RWPE1 (cell line): ENCODE results near the gene NRROS.

Experiments
- CTCF ChIA-PET: fragments of 350-600 bp; sonication (Branson Sonifier 250); formaldehyde crosslinking; extraction: SDS; loops from one replicate; lab custom pipeline; 2021; lab: Yijun Ruan, JAX
- POLR2A ChIA-PET: fragments of 400-600 bp; formaldehyde crosslinking; extraction: SDS; loops from one replicate; lab custom pipeline; 2020; ENCODE audit warnings: antibody characterized with exemption; ENCODE audit not compliant: low non-redundant PET; lab: Yijun Ruan, JAX
- DNase-seq: peaks from one replicate; pipeline ENCODE4 v3.0.0; 2012; ENCODE audit warnings: low spot score
- H3K27ac ChIP-seq: fragments of 450-650 bp; 2 replicates; pipeline ENCODE4 v1.5.1; 2017
- TF ChIP-seq, protein P1 (sequence below): fragments of 450-650 bp; conservative IDR thresholded peaks from 2 replicates; pipeline ENCODE4 v1.5.1; 2017; ENCODE audit warnings: low read depth, mild to moderate bottlenecking

Gene NRROS

DNA sequence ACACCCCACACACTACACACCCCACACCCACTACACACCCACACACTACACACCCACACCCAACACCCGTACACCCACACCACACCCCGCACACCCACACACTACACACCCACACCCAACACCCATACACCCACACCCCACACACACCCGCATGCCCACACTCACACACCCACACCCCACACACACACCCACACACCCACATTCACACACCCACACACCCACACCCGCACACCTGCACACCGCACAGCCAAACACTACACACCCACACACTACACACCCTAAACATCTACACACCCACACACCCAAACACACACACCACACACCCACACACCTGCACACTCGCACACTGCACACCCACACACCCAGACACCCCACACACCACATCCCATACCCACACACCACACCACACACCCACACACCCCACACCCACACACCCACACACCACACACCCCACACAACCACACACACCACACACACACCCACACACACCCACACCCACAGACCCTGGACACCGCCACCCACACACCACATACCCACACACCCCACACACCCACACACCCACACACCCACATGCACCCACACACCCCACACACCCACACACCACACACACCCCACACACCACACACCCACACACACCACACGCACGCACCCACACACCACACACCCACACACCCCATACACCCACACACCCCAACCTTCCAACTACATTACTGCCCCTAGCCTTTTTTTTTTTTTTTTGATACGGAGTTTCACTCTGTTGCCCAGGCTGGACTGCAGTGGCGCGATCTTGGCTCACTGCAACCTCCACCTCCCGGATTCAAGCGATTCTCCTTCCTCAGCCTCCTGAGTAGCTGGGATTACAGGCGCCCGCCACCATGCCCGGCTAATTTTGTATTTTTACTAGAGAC is 55.7 kb downstream of the NRROS start:
- ChIA-PET POLR2A (no interaction called here), CTCF (no interaction called here)
- no peak for DNase-seq
- H3K27ac ChIP-seq = no peak overlapping the region
- TF ChIP-seq, protein P1, sequence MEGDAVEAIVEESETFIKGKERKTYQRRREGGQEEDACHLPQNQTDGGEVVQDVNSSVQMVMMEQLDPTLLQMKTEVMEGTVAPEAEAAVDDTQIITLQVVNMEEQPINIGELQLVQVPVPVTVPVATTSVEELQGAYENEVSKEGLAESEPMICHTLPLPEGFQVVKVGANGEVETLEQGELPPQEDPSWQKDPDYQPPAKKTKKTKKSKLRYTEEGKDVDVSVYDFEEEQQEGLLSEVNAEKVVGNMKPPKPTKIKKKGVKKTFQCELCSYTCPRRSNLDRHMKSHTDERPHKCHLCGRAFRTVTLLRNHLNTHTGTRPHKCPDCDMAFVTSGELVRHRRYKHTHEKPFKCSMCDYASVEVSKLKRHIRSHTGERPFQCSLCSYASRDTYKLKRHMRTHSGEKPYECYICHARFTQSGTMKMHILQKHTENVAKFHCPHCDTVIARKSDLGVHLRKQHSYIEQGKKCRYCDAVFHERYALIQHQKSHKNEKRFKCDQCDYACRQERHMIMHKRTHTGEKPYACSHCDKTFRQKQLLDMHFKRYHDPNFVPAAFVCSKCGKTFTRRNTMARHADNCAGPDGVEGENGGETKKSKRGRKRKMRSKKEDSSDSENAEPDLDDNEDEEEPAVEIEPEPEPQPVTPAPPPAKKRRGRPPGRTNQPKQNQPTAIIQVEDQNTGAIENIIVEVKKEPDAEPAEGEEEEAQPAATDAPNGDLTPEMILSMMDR = no peak

DNA sequence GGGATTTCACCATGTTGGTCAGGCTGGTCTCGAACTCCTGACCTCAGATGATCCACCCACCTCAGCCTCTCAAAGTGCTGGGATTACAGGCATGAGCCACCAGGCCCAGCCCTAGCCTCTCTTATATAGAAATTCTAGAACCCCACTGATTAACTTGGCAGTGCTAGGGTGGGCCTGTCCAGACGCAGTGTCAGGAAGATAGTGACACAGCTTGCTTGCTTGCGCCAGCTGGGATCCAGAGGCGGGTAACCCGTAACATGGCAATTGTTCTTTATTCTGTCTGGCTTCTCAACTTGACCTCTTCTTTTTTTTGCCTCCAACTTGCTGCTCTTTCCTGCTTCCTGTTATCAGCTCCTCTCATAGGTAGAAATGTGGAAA is 56.3 kb downstream of the NRROS start:
- CTCF ChIA-PET = no interaction called here
- DNase-seq = no peak
- TF ChIP-seq, protein P1 = no peak
- no peak overlapping the region for H3K27ac ChIP-seq
- POLR2A ChIA-PET = no interaction called here

DNA sequence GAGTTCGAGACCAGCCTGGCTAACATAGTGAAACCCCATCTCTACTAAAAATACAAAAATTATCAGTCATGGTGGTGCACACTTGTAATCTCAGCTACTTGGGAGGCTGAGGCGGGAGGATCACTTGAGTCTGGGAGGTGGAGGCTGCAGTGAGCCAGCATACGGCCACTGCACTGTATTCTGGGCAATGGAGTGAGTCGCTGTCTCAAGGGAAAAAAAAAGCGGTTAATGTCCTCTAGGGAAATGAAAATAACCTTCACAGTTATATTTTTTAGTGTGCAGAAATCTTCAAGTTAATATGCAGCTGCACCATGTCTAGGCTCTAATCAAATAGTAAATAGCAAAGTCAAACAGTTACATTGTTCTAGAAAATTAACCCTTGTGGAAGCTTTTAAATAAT is 57.8 kb downstream of the NRROS start:
- CTCF ChIA-PET = interaction anchor here (0.7 kb wide), 1 partner anchor 105 kb away, joined by 3 read pairs; no protein-coding TSS in a partner anchor

DNA sequence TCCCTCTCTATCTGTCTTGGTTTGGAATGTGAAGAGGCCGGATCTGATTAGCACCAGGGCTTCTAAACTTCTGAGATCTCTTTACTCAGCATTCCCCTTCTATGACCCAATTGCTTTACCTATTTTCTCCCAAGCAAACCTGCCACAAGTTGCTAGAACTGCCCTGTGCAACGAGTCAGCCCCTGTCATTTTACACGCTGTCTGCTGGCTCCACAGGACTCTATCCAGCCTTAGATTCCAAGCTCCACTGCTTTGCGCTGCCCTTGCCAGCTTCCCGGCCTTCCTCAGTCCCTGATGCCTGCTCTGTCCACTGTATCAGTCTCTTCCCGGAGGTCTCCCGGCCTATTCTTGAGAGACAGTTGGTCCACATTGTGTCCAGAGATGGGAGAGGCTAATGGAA is 60.3 kb downstream of the NRROS start:
- TF ChIP-seq, protein P1 = no peak
- H3K27ac ChIP-seq = no peak overlapping the region
- ChIA-PET CTCF (no interaction called here), POLR2A (no interaction called here)
- no peak for DNase-seq

More for the DNA sequence above, 57.8 kb downstream of the NRROS start:
- H3K27ac ChIP-seq = no peak overlapping the region
- TF ChIP-seq, protein P1 = no peak
- DNase-seq = no peak
- POLR2A ChIA-PET = no interaction called here

DNA sequence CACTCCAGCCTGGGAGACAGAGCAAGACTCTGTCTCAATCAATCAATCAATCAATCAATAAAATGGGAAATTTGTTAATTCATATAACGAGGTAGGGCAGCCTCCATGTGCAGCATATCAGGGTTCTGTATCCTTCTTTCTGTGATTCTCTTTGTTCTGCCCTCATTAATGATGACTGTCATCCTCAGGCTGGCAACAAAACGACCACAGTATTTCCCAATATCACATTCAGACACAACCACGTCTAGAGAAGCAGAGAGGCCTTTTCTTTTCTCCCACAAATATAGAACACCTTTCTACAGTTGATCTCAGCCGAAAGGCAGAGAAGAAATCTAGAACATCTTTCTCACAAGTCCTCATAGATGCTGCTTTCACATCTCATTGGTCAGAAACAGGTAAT is 61.3 kb downstream of the NRROS start:
- CTCF ChIA-PET = no interaction called here
- no peak overlapping the region for H3K27ac ChIP-seq
- POLR2A ChIA-PET = no interaction called here
- TF ChIP-seq, protein P1 = no peak
- no peak for DNase-seq

DNA sequence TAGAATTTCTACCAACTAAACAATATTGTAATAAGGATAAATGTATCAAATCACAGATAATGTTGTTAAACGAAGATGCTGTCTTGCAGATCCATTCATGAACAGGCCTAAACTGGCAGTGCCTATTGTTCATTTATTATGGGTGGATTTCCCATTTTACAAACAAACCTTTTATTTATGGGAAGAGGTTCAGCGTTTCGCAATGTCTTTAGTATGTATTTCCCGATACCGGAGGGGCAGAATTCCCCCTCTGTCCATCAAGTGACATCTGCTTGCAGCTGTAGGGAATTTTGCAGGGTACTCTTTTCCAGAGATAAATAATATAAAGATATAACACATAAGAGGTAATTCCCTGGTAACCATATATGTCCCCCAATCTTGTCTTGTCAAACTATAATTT is 66.8 kb downstream of the NRROS start:
- POLR2A ChIA-PET = no interaction called here
- DNase-seq = no peak
- CTCF ChIA-PET = interaction anchor here (0.6 kb wide), 1 partner anchor 19 kb away, joined by 6 read pairs; no protein-coding TSS in a partner anchor

More for the DNA sequence above, 66.8 kb downstream of the NRROS start:
- H3K27ac ChIP-seq = no peak overlapping the region
- TF ChIP-seq, protein P1 = no peak
